Measurements from ENCODE around the gene TUBB2A. TPM values are rescaled to one million over a fixed set of nuclear protein-coding genes. Genes with fewer than 3 reads are reported as not detected.
A peak's percentile ranks its signal among the peaks of the same experiment; 100 is the strongest.
"Not testable (repeated sequence)": the region's sequence is repeated elsewhere in the genome, so short reads cannot be mapped to it uniquely, and the experiment has no call there.

Gene TUBB2A
- total RNA-seq, 4 donors from 2014 or later, result 104 to 219 (median 142) TPM

DNA sequence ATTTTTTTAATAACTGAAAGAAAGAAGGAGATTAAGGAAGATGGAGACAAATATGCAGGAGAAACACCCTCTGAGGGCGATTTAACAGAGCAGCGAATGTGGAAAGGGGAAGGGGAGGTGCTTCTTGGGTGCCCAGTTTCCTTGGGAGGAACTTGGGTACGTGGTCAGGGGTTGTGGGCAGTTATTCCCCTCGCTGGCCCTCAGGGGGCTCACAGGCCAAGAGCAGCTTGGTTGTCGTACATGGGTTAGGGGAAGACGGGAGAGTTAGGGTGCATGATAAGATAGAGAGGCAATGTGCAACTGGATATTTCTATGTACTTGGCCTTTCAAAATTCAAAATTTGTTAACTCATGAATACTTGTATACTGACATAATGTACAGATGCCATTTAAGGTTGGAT, 7.0 kb upstream of the TUBB2A start:
- intact Hi-C loops (cut with DNase I; ENCODE audit: low total_unique reads), result no loop called here
- H3K4me3 ChIP-seq (ENCODE audit: low read depth, poor library complexity, severe bottlenecking), result no peak overlapping the region
- WGBS, 2 donors, result 94 to 95% methylated on average over 6 of the region's 6 CpGs
- TF ChIP-seq POLR2A (IDR thresholded peaks at IDR 0.05), result no peak
- DNase-seq (ENCODE audit: low spot score in 2 of 2), result no peak

- TF ChIP-seq, protein P1, sequence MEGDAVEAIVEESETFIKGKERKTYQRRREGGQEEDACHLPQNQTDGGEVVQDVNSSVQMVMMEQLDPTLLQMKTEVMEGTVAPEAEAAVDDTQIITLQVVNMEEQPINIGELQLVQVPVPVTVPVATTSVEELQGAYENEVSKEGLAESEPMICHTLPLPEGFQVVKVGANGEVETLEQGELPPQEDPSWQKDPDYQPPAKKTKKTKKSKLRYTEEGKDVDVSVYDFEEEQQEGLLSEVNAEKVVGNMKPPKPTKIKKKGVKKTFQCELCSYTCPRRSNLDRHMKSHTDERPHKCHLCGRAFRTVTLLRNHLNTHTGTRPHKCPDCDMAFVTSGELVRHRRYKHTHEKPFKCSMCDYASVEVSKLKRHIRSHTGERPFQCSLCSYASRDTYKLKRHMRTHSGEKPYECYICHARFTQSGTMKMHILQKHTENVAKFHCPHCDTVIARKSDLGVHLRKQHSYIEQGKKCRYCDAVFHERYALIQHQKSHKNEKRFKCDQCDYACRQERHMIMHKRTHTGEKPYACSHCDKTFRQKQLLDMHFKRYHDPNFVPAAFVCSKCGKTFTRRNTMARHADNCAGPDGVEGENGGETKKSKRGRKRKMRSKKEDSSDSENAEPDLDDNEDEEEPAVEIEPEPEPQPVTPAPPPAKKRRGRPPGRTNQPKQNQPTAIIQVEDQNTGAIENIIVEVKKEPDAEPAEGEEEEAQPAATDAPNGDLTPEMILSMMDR (IDR thresholded peaks at IDR 0.05), result no peak
- no peak for TF ChIP-seq POLR2A (IDR thresholded peaks at IDR 0.05)
- intact Hi-C loops (cut with DNase I; ENCODE audit: low total_unique reads), result no loop called here
- peak in 1 of 2 donors; percentile 39 for DNase-seq (ENCODE audit: low spot score in 2 of 2)
- H3K4me3 ChIP-seq (ENCODE audit: low read depth, poor library complexity, severe bottlenecking), result no peak overlapping the region
- 7 to 9% methylated on average over 13 of the region's 13 CpGs for WGBS, 2 donors
Observed at GRCh38 chr6:3163248-3163594, 5.9 kb upstream of the TUBB2A start.

DNA sequence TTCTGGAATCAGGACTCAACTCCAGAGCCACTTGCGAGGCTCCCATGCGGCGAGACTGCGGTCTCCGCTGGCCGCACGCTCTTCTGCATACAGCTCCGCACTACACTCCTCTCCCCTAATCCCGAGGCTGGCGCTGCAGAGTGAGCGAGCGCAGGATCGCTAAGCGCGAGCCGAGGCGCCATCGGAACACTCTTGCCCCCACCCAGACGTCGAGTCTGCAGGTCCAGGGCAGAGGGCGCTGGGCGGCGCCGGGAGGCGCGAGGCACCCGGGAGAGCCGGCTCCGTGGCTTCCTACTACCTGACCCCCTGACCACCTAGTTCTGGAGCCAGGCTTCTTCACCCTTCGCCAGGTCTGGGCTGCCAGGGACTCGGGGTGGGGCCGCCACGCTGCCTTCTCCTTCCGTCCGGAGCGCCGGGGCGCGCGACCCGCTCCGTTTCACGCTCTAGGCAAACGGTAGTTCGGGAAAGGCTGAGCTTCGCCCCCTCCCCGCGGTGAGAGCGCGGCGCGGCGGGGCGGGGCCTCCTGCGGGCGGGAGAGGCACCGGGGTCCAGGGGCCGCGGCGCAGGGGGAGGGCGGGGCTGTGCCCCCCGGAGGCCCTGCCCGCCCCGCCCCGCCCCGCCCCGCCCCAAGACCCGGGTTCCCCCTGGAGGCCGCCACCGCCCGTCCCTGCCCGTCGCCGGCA, 5.4 kb upstream of the TUBB2A start:
- peak; percentile 63 to 95 for DNase-seq (ENCODE audit: low spot score in 2 of 2)
- intact Hi-C loops (cut with DNase I; ENCODE audit: low total_unique reads), result no loop called here

DNA sequence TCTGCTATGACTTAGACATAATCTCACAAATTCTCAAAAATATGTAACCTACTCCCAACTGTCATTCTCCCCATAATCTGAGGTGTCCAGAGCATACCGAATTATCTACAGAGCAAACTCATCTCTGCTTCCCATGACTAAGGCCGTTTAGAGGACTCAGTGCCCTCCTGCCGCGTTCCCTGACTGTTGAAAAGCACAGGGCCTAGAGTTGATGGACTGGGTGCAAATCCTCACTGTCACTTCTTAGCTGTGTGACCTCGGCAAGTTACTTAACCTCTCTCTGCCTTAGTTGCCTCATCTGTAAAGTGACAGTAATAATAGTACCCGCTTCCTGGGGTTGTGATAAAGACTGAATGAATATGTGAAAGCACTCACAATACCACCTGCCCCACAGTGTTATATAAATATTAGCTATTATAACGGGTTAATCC, 4.7 kb upstream of the TUBB2A start:
- DNase-seq (ENCODE audit: low spot score in 2 of 2), result no peak
- no peak overlapping the region for H3K4me3 ChIP-seq (ENCODE audit: low read depth, poor library complexity, severe bottlenecking)
- intact Hi-C loops (cut with DNase I; ENCODE audit: low total_unique reads), result no loop called here
- no peak for TF ChIP-seq POLR2A (IDR thresholded peaks at IDR 0.05)
- TF ChIP-seq, protein P1 (IDR thresholded peaks at IDR 0.05), result no peak
- 45 to 52% methylated on average over 6 to 7 of the region's 7 CpGs for WGBS, 2 donors

More for the DNA sequence above, 5.4 kb upstream of the TUBB2A start:
- 0 to 1% methylated on average over 29 to 60 of the region's 74 CpGs for WGBS, 2 donors
- no peak for TF ChIP-seq POLR2A (IDR thresholded peaks at IDR 0.05)
- TF ChIP-seq, protein P1 (IDR thresholded peaks at IDR 0.05), result peak in 1 of 3 donors; percentile 17
- H3K4me3 ChIP-seq (ENCODE audit: low read depth, poor library complexity, severe bottlenecking), result peak overlapping the region; percentile 55

- no peak overlapping the region for H3K4me3 ChIP-seq (ENCODE audit: low read depth, poor library complexity, severe bottlenecking)
- WGBS, 2 donors, result 42 to 57% methylated on average over 31 of the region's 31 CpGs
- intact Hi-C loops (cut with DNase I; ENCODE audit: low total_unique reads), result no loop called here
- peak; percentile 77 to 93 for DNase-seq (ENCODE audit: low spot score in 2 of 2)
- no peak for TF ChIP-seq POLR2A (IDR thresholded peaks at IDR 0.05)
- TF ChIP-seq, protein P1 (IDR thresholded peaks at IDR 0.05), result no peak
Observed at GRCh38 chr6:3159805-3160781, 2.7 kb upstream of the TUBB2A start.

DNA sequence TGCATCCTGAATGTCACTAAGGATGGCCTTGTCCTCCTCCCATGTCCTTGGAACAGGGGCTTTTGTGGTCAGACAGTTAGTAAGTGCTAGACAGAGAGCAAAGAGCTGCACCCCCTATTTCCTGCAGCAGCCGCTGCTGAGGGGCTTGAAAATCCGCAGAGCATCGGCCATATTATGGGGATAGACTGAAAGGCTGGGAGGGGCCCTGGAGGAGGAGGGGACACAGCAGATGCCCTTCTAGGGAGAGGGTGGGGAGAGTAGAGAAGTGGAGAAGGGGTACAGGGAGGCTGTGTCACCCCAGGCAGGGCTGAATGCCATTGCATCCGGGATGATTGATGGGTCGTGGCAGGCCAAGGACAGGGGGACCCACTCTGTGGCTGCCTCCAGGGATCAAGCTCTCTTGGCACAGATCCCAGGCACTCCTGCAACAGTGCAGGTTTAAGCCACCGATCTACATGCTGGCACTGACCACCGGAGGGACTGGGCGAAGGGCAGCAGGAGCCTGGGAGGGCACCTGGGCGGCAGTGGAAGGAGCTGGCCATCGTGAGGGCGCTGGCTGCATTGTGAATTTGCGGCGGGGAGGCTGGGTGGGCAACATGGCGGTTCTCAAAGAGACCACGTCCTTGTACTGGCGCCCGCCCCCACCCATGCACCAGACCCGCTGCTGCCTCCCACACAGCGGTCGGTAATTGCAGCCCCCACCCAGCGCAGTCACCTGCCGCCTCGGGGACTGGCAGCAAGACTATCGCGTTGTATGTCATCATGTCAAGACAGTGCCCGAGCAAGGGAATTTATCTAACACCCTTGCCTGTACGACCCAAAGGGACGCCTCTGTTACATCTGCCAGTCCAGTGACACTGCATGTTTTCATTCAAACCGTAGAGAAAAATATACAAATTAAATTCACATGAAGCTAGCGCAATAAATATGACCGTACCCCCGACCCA, 887 bp downstream of the TUBB2A start:
- DNase-seq (ENCODE audit: low spot score in 2 of 2); intact Hi-C loops (cut with DNase I; ENCODE audit: low total_unique reads): not testable (repeated sequence)
- 11 to 18% methylated on average over 12 to 20 of the region's 32 CpGs for WGBS, 2 donors
- peak overlapping the region; percentile 86 for H3K4me3 ChIP-seq (ENCODE audit: low read depth, poor library complexity, severe bottlenecking)

DNA sequence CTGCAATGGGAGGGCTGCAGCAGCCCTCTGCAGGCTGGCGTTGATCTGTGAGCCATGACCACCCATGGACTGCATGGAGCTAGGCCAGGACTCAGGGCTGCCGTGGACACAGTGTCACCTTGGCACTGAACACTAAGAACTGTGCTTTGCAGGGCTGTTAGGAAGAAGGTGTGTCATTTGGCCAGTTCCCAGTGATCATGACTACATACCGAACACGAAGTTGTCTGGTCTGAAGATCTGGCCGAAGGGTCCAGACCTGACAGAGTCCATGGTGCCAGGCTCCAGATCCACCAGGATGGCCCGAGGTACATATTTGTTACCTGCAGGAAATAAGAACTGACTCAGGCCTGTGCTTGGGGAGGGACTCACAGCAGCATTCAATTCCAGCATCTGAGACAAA, 1.9 kb downstream of the TUBB2A start:
- H3K4me3 ChIP-seq (ENCODE audit: low read depth, poor library complexity, severe bottlenecking); intact Hi-C loops (cut with DNase I; ENCODE audit: low total_unique reads); DNase-seq (ENCODE audit: low spot score in 2 of 2): not testable (repeated sequence)
- 43 to 56% methylated on average over 6 of the region's 6 CpGs for WGBS, 2 donors

Data from lower leg skin (tissue), 4 donors.